HEK293T (cell line): ENCODE measurements around the gene PAWR.
A peak's percentile ranks its signal among the peaks of the same experiment; 100 is the strongest.

ENCODE experiments used
- CTCF ChIA-PET: fragments of 350-600 bp; formaldehyde crosslinking; extraction: SDS; loops from one replicate; lab custom pipeline; 2021; ENCODE audit warnings: antibody characterized with exemption, inconsistent platforms; lab: Yijun Ruan, JAX
- POLR2A ChIA-PET: fragments of 350-600 bp; formaldehyde crosslinking; extraction: SDS; loops from one replicate; lab custom pipeline; 2020; ENCODE audit warnings: antibody characterized with exemption, inconsistent platforms; lab: Yijun Ruan, JAX
- DNase-seq: peaks from one replicate; pipeline ENCODE4 v3.0.0; 2012; ENCODE audit warnings: mixed read lengths; ENCODE audit errors: extremely low spot score
- ARNT ChIP-seq: fragments of 450-650 bp; IDR thresholded peaks from 2 replicates; pipeline ENCODE4 v1.6.1; 2017; ENCODE audit warnings: mild to moderate bottlenecking
- BHLHE40 ChIP-seq: fragments of 450-650 bp; IDR thresholded peaks from 2 replicates; pipeline ENCODE4 v1.6.1; 2016; ENCODE audit warnings: mild to moderate bottlenecking, moderate library complexity, borderline replicate concordance
- CTBP1 ChIP-seq: fragments of 450-650 bp; IDR thresholded peaks from 2 replicates; pipeline ENCODE4 v1.6.1; 2016; ENCODE audit warnings: borderline replicate concordance
- ELF4 ChIP-seq: fragments of 450-650 bp; IDR thresholded peaks from 2 replicates; pipeline ENCODE4 v1.6.1; 2017; ENCODE audit warnings: antibody characterized with exemption
- FOXA1 ChIP-seq: fragments of 450-650 bp; IDR thresholded peaks from 2 replicates; pipeline ENCODE4 v1.6.1; 2016; ENCODE audit warnings: mild to moderate bottlenecking
- FOXK2 ChIP-seq: fragments of 450-650 bp; IDR thresholded peaks from 2 replicates; pipeline ENCODE4 v1.6.1; 2016; ENCODE audit warnings: mild to moderate bottlenecking
- FOXM1 ChIP-seq: fragments of 450-650 bp; IDR thresholded peaks from 2 replicates; pipeline ENCODE4 v1.6.1; 2017; ENCODE audit warnings: mild to moderate bottlenecking, borderline replicate concordance
- HDGF ChIP-seq: fragments of 450-650 bp; IDR thresholded peaks from 2 replicates; pipeline ENCODE4 v1.6.1; 2017; ENCODE audit warnings: antibody characterized with exemption, borderline replicate concordance
- L3MBTL2 ChIP-seq: fragments of 450-650 bp; conservative IDR thresholded peaks from 2 replicates; pipeline ENCODE4 v1.6.1; 2016; ENCODE audit warnings: mild to moderate bottlenecking
- LEF1 ChIP-seq: fragments of 450-650 bp; IDR thresholded peaks from 2 replicates; pipeline ENCODE4 v1.6.1; 2017; ENCODE audit warnings: mild to moderate bottlenecking, borderline replicate concordance
- NFRKB ChIP-seq: fragments of 450-650 bp; IDR thresholded peaks from 2 replicates; pipeline ENCODE4 v1.6.1; 2016; ENCODE audit warnings: mild to moderate bottlenecking, moderate library complexity
- PKNOX1 ChIP-seq: fragments of 450-650 bp; IDR thresholded peaks from 2 replicates; pipeline ENCODE4 v1.6.1; 2016
- SP1 ChIP-seq: fragments of 450-650 bp; IDR thresholded peaks from 2 replicates; pipeline ENCODE4 v1.6.1; 2017
- SUZ12 ChIP-seq: fragments of 450-650 bp; IDR thresholded peaks from 2 replicates; pipeline ENCODE4 v1.6.1; 2016; ENCODE audit warnings: mild to moderate bottlenecking
- TARDBP ChIP-seq: fragments of 450-650 bp; IDR thresholded peaks from 2 replicates; pipeline ENCODE4 v1.6.1; 2016
- ZNF384 ChIP-seq: fragments of 450-650 bp; IDR thresholded peaks from 2 replicates; pipeline ENCODE4 v1.6.1; 2016

PAWR gene

DNA sequence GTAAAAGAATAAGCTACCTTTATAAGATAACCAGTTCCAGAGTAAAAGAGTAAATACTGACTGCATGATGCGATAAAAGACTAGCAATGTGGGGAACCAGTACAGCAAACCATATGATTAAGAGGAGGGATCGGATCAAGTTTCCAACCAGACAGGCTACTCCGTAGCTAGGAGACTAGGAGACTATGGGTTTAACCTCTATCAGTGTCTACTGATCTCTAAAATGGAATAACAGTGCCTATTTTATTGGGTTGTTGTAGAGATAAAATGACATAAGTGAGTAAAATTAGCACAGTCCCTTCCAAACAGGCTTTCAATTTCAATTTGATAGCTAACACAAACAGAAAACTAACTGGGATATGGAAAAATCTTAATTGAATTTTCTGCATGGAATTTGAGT is 76.0 kb downstream of the PAWR start:
- ChIA-PET POLR2A (interaction anchor here (1.0 kb wide), 1 partner anchor 76 kb away, joined by 3 read pairs; the partner anchor contains the start of gene PAWR), CTCF (interaction anchor here (0.7 kb wide), 1 partner anchor 60 kb away, joined by 3 read pairs; no protein-coding TSS in a partner anchor)
- no peak for TF ChIP-seq ZNF384
- no peak for TF ChIP-seq BHLHE40
- no peak for TF ChIP-seq SUZ12
- TF ChIP-seq ELF4 = no peak
- DNase-seq = peak; percentile 40

GRCh38 chr12:79601908-79602307 is 88.9 kb downstream of the PAWR start:
- DNase-seq = no peak
- TF ChIP-seq SUZ12 (no peak), ELF4 (no peak), ARNT (no peak), TARDBP (no peak), ZNF384 (no peak), L3MBTL2 (no peak), FOXM1 (no peak)
- ChIA-PET POLR2A (no interaction called here), CTCF (interaction anchor here (0.6 kb wide), 1 partner anchor 70 kb away, joined by 3 read pairs; no protein-coding TSS in a partner anchor)

DNA sequence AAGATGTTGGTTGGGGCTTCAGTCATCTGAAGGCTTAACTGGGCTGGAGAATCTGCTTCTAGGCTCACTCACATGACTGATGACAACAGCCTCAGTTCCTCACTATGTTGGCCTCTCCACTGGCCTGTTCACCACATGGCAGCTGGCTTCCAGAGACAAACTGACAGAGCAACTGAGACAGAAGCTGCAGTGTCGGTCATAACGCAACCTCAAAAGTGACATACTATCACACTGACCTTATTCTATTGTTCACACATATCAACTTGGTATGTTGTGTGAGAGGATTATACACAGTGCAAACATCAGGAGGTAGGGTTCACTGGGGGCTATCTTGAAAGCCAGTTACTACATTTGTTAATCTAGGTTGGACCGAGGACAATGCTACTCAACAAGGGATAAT is 92.9 kb downstream of the PAWR start:
- ChIA-PET POLR2A (no interaction called here), CTCF (no interaction called here)
- TF ChIP-seq CTBP1 = no peak
- TF ChIP-seq SUZ12 = no peak
- TF ChIP-seq ELF4 = no peak
- no peak for TF ChIP-seq L3MBTL2
- no peak for TF ChIP-seq FOXA1
- TF ChIP-seq PKNOX1 = no peak
- TF ChIP-seq ARNT = no peak
- TF ChIP-seq LEF1 = no peak
- TF ChIP-seq FOXM1 = no peak
- no peak for TF ChIP-seq NFRKB
- TF ChIP-seq HDGF = no peak
- TF ChIP-seq SP1 = no peak
- no peak for TF ChIP-seq FOXK2
- no peak for TF ChIP-seq TARDBP
- no peak for TF ChIP-seq BHLHE40
- TF ChIP-seq ZNF384 = no peak
- no peak for DNase-seq

- no peak for TF ChIP-seq ELF4
- no peak for TF ChIP-seq SUZ12
- TF ChIP-seq ZNF384 = no peak
- TF ChIP-seq LEF1 = no peak
- no peak for TF ChIP-seq CTBP1
- TF ChIP-seq HDGF = no peak
- no peak for TF ChIP-seq L3MBTL2
- no peak for TF ChIP-seq FOXK2
- no peak for TF ChIP-seq FOXM1
- TF ChIP-seq PKNOX1 = no peak
- no peak for TF ChIP-seq TARDBP
- no peak for TF ChIP-seq NFRKB
- DNase-seq = no peak
- ChIA-PET CTCF (no interaction called here), POLR2A (no interaction called here)
These were observed 93.9 kb downstream of the PAWR start for GRCh38 chr12:79596719-79597350.

- DNase-seq = no peak
- TF ChIP-seq ELF4 = no peak
- no peak for TF ChIP-seq SP1
- no peak for TF ChIP-seq CTBP1
- TF ChIP-seq L3MBTL2 = no peak
- no peak for TF ChIP-seq PKNOX1
- TF ChIP-seq LEF1 = no peak
- no peak for TF ChIP-seq FOXM1
- TF ChIP-seq BHLHE40 = no peak
- no peak for TF ChIP-seq ARNT
- TF ChIP-seq NFRKB = no peak
- TF ChIP-seq FOXK2 = no peak
- TF ChIP-seq ZNF384 = no peak
- TF ChIP-seq TARDBP = no peak
- ChIA-PET CTCF (no interaction called here), POLR2A (no interaction called here)
These were observed 95.5 kb downstream of the PAWR start for GRCh38 chr12:79595273-79595672.

- TF ChIP-seq HDGF = no peak
- no peak for TF ChIP-seq FOXA1
- no peak for TF ChIP-seq FOXK2
- TF ChIP-seq CTBP1 = no peak
- TF ChIP-seq ARNT = no peak
- TF ChIP-seq LEF1 = no peak
- no peak for TF ChIP-seq L3MBTL2
- TF ChIP-seq SUZ12 = no peak
- no peak for TF ChIP-seq ELF4
- no peak for TF ChIP-seq PKNOX1
- TF ChIP-seq ZNF384 = no peak
- no peak for TF ChIP-seq BHLHE40
- no peak for TF ChIP-seq TARDBP
- TF ChIP-seq SP1 = no peak
- no peak for TF ChIP-seq NFRKB
- TF ChIP-seq FOXM1 = no peak
- no peak for DNase-seq
- ChIA-PET CTCF (no interaction called here), POLR2A (no interaction called here)
These were observed 97.9 kb downstream of the PAWR start for GRCh38 chr12:79592865-79593264.
